ENCODE data around the gene TTLL6.

The TTLL6 gene

GRCh38 chr17:48759288-48759687, 57.7 kb downstream of the TTLL6 start:
- no peak for DNase-seq (ENCODE audit: low spot score)

- DNase-seq (ENCODE audit: low spot score), result no peak
Measured at GRCh38 chr17:48757524-48757961, 59.5 kb downstream of the TTLL6 start.

GRCh38 chr17:48756830-48757251, 60.2 kb downstream of the TTLL6 start:
- DNase-seq (ENCODE audit: low spot score), result no peak

- DNase-seq (ENCODE audit: low spot score), result no peak
Measured at GRCh38 chr17:48755356-48755755, 61.7 kb downstream of the TTLL6 start.

GRCh38 chr17:48754500-48755261, 62.3 kb downstream of the TTLL6 start:
- DNase-seq (ENCODE audit: low spot score), result no peak

GRCh38 chr17:48753794-48754499, 63.1 kb downstream of the TTLL6 start:
- DNase-seq (ENCODE audit: low spot score), result no peak

- DNase-seq (ENCODE audit: low spot score), result no peak
Measured at GRCh38 chr17:48752399-48753288, 64.4 kb downstream of the TTLL6 start.

- DNase-seq (ENCODE audit: low spot score), result no peak
Measured at GRCh38 chr17:48751733-48752398, 65.2 kb downstream of the TTLL6 start.

- DNase-seq (ENCODE audit: low spot score), result no peak
Measured at GRCh38 chr17:48751172-48751571, 65.9 kb downstream of the TTLL6 start.

GRCh38 chr17:48749621-48750553, 67.1 kb downstream of the TTLL6 start:
- DNase-seq (ENCODE audit: low spot score), result no peak

GRCh38 chr17:48748718-48749566, 68.1 kb downstream of the TTLL6 start:
- DNase-seq (ENCODE audit: low spot score), result no peak

GRCh38 chr17:48747445-48748363, 69.3 kb downstream of the TTLL6 start:
- no peak for DNase-seq (ENCODE audit: low spot score)

- no peak for DNase-seq (ENCODE audit: low spot score)
Measured at GRCh38 chr17:48746916-48747444, 70.0 kb downstream of the TTLL6 start.

GRCh38 chr17:48745381-48746275, 71.4 kb downstream of the TTLL6 start:
- DNase-seq (ENCODE audit: low spot score), result no peak

GRCh38 chr17:48740537-48740936, 76.5 kb downstream of the TTLL6 start:
- DNase-seq (ENCODE audit: low spot score), result no peak

GRCh38 chr17:48738803-48739526, 78.1 kb downstream of the TTLL6 start:
- DNase-seq (ENCODE audit: low spot score), result no peak

GRCh38 chr17:48738424-48738802, 78.6 kb downstream of the TTLL6 start:
- DNase-seq (ENCODE audit: low spot score), result no peak

Measured in putamen (tissue), 1 donor.